GM12892 (cell line): ENCODE results near the gene CDCA4.
"Not testable (repeated sequence)": the region's sequence is repeated elsewhere in the genome, so short reads cannot be mapped to it uniquely, and the experiment has no call there.

ENCODE experiments used
- DNase-seq: peaks from one replicate; pipeline ENCODE4 v3.0.0; 2011; ENCODE audit not compliant: insufficient read length
- FAIRE-seq: peaks from 2 replicates; lab custom pipeline; 2011; peaks lifted over from hg19 to GRCh38; lab: Jason Lieb, UNC
- POLR2A ChIP-seq: IDR thresholded peaks from 2 replicates; pipeline ENCODE4 v1.6.1; 2011; ENCODE audit warnings: low read depth, low read length, control low read depth
- POLR2AphosphoS5 ChIP-seq: IDR thresholded peaks from 2 replicates; pipeline ENCODE4 v1.6.1; 2011; ENCODE audit warnings: low read depth, low read length, control low read depth
- TAF1 ChIP-seq: IDR thresholded peaks from 2 replicates; pipeline ENCODE4 v1.6.1; 2011; ENCODE audit warnings: low read depth, mild to moderate bottlenecking, control low read depth, low read length, borderline replicate concordance

CDCA4 gene

DNA sequence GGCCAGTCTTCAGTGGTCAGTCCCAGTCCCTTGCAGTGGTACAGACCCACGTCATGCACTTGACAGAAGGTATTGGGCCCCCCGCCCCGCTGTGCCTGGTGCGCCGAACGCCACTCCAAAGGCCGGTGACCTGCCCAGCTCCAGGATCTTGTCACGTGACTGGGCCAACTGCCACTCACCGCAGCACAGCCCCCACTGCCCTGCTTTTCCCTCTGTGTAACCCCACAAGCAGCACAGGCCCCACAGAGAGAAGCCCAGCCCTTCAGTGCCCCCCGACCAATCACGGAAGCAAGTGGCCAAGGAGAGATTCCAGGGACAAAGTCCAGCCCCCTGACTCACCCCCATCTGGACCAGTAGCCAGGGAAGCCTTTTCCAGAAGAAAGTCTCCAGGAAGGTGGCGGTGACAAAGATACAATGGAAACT lies 43.8 kb upstream of the CDCA4 start:
- DNase-seq (no peak), FAIRE-seq (peak; percentile 78)

DNA sequence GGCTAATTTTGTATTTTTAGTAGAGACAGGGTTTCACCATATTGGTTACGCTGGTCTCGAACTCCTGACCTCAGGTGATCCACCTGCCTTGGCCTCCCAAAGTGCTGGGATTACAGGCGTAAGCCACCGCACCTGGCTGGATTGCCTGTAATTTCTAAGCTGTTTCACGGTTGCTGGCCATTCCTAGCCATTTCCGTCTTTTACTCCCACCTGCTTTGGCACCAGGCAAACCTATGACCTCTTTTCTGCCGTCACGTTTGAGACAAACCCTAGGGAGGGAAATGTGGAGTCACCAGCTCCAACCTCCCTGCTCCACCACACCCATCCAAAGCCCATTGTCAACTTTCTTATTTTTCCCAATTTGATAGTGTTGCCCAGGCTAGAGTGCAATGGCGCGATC lies 43.1 kb upstream of the CDCA4 start:
- TF ChIP-seq POLR2A (no peak), POLR2AphosphoS5 (no peak; the same call in 1 of the 2 replicates), TAF1 (no peak)
- DNase-seq (no peak), FAIRE-seq (no peak)

More for the DNA sequence above, 43.8 kb upstream of the CDCA4 start:
- no peak; the same call in 1 of the 2 replicates for TF ChIP-seq POLR2AphosphoS5
- TF ChIP-seq POLR2A = no peak
- TF ChIP-seq TAF1 = no peak

DNA sequence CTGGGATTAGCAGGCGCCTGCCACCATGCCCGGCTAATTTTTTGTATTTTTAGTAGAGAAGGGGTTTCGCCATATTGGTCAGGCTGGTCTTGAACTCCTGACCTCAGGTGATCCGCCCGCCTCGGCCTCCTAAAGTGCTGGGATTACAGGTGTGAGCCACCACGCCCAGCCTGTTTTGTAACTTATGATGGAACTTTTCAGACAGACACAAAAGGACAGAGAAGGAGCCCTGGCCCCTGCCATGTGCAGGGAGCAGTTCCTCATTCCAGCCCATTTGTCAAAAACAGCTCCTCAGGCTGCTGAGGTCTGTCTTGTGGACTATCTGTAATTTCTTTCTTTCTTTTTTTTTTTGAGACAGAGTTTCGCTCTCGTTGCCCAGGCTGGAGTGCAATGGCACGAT lies 42.6 kb upstream of the CDCA4 start:
- not testable (repeated sequence) for DNase-seq
- 0 out of 2 replicates have a peak, but pooled peaks have one; percentile 19 for TF ChIP-seq TAF1
- peak; percentile 58 for FAIRE-seq

DNA sequence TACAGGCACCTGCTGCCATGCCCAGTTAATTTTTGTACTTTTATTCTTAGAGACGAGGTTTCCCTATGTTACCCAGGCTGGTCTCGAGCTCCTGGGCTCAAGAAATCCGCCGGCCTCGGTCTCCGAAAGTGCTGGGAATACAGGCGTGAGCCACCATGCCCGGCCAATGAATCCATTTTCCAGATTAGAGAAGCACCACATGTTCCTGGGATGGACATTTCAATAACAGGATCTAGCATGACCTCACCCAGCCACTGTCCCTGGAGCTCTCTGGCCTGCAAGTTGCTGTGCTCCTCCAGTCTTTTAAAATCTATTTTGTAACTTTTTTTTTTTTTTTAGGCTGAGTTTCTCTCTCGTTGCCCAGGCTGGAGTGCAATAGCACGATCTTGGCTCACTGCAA lies 42.2 kb upstream of the CDCA4 start:
- no peak for DNase-seq
- TF ChIP-seq POLR2AphosphoS5 (0 out of 2 replicates have a peak, but pooled peaks have one; percentile 22), TAF1 (no peak), POLR2A (no peak; the same call in 1 of the 2 replicates)
- no peak for FAIRE-seq

DNA sequence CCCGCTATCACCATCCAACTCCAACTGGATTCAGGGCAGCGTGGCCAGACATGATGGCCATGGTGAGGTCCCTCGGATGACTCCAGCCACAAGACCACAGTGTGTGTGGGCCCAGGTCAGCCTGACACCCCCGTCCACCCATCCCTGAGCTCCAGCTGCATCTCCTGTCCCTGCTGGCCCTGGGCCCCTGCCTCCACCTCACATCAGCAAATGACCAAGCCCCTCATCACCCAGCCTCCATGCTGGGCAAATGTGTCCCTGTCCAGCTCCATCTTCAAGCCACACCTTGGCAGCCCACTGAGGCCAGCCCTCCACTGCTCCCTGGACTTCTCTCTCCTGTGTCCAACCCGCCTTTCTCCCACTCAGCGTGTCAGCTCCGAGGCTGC lies 41.2 kb upstream of the CDCA4 start:
- DNase-seq (no peak), FAIRE-seq (no peak)
- TF ChIP-seq POLR2A = peak; percentile 63
- no peak for TF ChIP-seq TAF1

DNA sequence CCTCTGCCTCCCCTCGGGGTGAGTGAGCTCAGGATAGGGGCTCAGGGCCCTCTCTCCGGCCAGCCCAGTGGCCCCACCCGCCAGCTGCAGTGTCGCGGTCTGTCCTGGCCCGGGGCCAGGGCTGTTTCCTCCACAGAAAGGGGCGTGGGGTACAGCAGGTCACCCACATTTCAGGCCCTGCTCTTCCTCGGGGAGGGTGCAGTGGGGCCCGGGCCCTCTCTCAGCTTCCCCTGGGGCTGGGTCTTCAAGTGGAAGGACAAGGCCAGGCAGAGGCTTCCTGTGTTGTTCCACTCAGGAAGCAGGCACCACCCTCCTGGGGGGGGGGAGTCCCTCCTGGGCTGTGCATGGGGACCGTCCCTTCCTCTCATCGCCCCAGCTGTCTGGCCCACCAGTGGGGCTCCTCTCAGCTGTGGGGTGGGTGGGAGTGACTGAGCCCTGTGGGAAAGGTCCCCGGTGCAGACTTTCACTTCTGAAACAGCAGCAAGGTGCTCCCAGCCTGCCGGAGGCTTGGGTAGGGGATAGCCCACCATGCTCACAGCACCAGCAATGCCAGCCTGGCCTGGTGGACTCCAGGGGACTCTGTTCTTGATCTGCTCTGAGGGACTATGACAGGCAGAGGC lies 40.7 kb upstream of the CDCA4 start:
- DNase-seq (no peak), FAIRE-seq (peak; percentile 92)
- TF ChIP-seq POLR2A = peak; percentile 66; the same call in 1 of the 2 replicates
- TF ChIP-seq TAF1 = 0 out of 2 replicates have a peak, but pooled peaks have one; percentile 6
- 0 out of 2 replicates have a peak, but pooled peaks have one; percentile 48 for TF ChIP-seq POLR2AphosphoS5

DNA sequence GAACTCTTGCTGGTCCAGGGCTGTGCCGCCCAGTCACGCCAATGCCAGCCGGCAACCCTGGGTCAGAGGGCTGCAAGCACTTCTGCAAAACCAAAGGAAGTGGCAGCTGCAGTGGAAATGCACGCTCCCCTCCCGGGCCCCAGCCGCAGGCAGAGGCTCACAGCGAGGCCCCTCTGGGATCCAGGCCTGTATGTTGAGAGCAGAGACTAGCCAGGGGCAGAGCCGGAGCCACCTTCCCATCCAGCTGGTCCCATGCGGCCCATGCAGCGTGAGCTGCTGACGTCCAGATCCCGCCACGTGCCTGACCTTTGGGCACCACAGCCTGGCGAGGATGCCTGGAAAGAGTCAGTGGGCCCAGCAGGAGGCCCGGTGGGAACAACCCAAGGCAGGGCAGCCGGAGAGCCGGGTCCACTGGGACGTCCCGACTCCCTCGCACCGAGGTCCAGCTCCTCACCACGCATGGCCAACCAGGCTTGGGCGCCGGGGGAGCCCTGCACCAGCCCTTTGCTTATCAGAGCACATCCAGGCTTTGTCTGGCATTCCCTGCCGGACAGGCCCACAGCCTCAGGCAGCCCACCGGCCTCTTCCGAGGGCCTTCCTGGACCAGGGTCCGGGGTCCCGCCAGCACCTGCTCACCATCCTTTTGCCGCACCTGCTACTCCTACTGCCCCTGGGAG lies 40.0 kb upstream of the CDCA4 start:
- DNase-seq (no peak), FAIRE-seq (peak; percentile 38)
- no peak; the same call in none of the 2 replicates for TF ChIP-seq POLR2AphosphoS5
- TF ChIP-seq POLR2A = peak; percentile 58

DNA sequence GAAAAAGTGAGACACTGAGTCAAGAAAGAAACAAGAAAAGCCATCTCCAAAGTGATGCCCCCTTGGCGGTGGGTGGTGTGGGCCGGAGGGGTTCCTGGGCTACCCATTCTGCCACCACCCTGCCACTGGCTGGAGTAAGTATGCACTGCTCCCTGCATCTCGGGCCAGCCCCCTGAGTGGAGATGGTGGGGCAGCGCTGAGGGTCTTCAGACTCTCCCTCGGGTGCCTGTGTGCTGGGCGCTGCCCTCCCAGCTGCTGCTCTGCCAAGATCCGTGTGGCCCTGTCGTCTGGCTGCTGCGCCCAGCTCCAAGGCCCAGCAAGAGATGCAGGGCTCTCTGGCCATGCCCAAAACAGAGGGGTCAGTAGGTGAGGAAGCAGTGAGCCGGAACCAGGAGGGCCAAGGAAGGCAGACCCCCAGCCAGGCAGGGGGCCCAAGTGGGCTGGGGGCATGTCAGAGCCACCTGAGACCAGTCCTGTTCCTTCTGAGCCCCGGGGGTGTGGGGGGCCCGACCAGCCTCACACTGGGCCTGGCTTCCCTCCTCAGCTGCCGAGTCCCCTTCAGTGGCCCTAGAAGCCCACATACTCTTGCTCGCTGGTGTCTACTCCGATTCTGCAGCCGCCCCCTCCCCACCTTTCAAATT lies 39.2 kb upstream of the CDCA4 start:
- DNase-seq (no peak), FAIRE-seq (no peak)
- TF ChIP-seq TAF1 (no peak), POLR2A (no peak; the same call in 1 of the 2 replicates), POLR2AphosphoS5 (no peak)

DNA sequence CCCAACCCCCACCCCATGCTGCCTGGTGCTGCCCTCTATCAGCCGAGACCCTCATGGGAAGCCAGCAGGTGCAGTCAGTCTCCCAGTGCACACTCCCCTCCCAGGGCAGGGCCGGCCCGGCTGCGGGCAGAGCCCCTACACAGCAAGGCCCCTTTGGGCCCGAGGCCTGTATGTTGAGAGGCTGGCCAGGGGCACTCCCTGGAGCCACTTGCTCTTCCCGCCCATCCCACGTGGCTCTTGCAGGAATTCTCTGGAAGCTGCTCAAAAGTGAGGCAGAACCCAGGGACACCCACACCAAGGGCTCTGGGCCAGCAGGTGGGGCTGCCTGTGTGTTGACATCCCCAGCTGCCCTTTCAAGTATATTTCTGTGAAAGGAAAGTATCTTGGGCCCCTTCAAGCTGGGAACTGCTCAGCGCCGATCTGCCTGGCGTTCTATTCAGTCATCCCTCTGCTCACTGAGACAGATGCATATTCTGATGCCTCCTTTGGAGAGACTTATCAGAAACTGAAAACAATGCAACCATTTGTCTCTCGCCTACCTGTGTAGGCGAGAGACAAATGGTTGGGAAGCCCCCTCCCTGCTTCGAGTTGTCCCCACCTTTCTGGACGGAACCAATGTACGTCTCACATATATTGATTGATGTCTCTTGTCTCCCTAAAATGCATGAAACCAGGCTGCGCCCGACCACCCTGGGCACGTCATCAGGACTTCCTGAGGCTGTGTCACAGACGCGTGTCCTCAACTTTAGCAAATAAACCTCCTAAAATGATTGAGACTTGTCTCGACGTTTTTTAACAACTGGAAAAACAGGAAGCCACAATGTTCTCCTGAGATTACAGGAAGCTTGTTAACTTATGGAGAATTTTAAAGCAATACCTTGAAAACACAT lies 38.4 kb upstream of the CDCA4 start:
- TF ChIP-seq POLR2A = no peak; the same call in 1 of the 2 replicates
- TF ChIP-seq POLR2AphosphoS5 = peak; percentile 67; the same call in 1 of the 2 replicates
- TF ChIP-seq TAF1 = no peak
- no peak for FAIRE-seq
- no peak for DNase-seq

DNA sequence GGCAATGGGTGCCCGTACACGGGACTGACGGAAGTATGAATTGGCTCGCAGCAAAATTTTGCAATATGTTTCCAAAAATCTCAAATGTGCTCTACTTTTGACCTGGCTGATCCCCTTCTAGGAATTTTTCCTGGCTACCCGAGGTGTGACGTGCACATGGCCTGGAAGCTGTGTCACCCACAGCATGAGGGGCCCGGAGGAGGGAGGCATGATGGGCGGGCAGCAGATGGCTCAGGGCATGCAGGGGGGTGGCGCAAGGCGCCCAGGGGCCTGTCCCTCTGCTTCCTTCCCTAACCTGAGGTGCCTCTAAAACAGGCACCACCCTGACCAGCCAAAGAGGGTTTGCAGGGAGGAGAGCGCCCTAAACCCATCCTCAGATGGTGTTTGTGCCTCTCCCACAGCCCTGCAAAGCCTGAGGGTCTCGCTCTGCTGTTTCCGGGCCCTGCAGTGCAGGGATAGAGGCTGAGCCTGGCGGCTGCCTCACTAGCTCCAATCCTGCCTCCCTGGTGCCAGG lies 37.7 kb upstream of the CDCA4 start:
- DNase-seq = no peak
- no peak for FAIRE-seq
- TF ChIP-seq POLR2A = peak; percentile 60
- TF ChIP-seq TAF1 = no peak
- no peak for TF ChIP-seq POLR2AphosphoS5

DNA sequence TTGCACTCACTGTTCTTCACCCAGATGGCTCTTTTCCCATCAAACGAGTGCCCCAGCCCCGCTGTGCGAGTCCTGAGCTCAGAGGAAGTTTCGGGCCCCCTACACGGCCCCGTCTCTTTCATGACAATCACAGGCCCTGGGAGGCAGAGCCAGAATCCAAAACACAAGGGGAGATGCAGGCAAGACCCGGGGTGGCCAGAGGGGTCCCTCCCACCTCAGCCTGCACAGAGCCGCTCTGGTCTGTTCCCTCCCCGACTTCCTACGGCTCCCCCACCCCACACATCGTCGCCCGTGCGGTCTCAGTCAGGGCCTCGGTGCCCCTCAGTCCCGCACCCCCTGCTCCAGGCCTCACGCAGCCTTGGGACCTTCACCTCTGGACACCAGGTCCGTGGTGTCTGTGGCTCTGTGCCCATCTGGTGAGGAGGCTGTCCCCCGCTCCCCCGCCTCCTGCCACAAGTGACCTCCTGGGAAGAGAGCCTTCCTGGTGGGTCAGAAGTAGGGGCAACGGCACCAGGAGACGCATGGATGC lies 35.5 kb upstream of the CDCA4 start:
- DNase-seq (no peak), FAIRE-seq (no peak)
- TF ChIP-seq POLR2AphosphoS5 = no peak
- peak; percentile 46; the same call in 1 of the 2 replicates for TF ChIP-seq POLR2A
